Spinal cord (tissue), 10 donors: Measurements from ENCODE around the gene PLA2G4C. TPM values are rescaled to one million over a fixed set of nuclear protein-coding genes. Genes with fewer than 3 reads are reported as not detected.
A peak's percentile ranks its signal among the peaks of the same experiment; 100 is the strongest.

Experiments
- DNase-seq, 6 donors: peaks; one replicate each; pipeline versions ENCODE4 v3.0.0 to v3.0.0-alpha.2; 2013 to 2015; ENCODE audit warnings: low spot score in 6 of 6, low read depth in 4 of 6
- H3K27ac ChIP-seq: one replicate; pipeline ENCODE4 v1.5.1; 2013; ENCODE audit warnings: low read depth, low read length, control low read depth
- H3K27me3 ChIP-seq: one replicate; pipeline ENCODE4 v1.6.1; 2013; ENCODE audit warnings: low read length; ENCODE audit not compliant: control insufficient read depth, insufficient read depth
- H3K36me3 ChIP-seq: one replicate; pipeline ENCODE4 v1.6.1; 2013; ENCODE audit warnings: low read length; ENCODE audit not compliant: control insufficient read depth, insufficient read depth
- H3K4me1 ChIP-seq: one replicate; pipeline ENCODE4 v1.6.1; 2013; ENCODE audit warnings: low read length; ENCODE audit not compliant: control insufficient read depth, insufficient read depth
- H3K4me3 ChIP-seq: one replicate; pipeline ENCODE4 v1.5.1; 2013; ENCODE audit warnings: low read depth, low read length, control low read depth
- H3K9me3 ChIP-seq: one replicate; pipeline ENCODE4 v1.6.1; 2013; ENCODE audit warnings: low read length; ENCODE audit not compliant: control insufficient read depth, insufficient read depth
- WGBS: methylation state at CpG from one replicate; pipeline ENCODE4 v1.1.5; 2013; ENCODE audit warnings: missing lambda C conversion rate; ENCODE audit not compliant: insufficient coverage; 5-methylcytosine and 5-hydroxymethylcytosine counted together
- polyA plus RNA-seq, 2 donors: library from polyadenylated mRNA; unstranded; fragments of 120-200 nt; gene quantifications; one replicate each; pipeline ENCODE4 v1.2.1, GENCODE V29; 2013; ENCODE audit not compliant: insufficient read length in 2 of 2
- total RNA-seq, 2 donors: library from RNA; depleted of rRNA in 1 of 2; stranded (reverse); fragments of 120-200 nt in 1 of 2; fragments of >200 nt in 1 of 2; gene quantifications; one replicate each; pipeline versions ENCODE4 v1.2.3 to v1.2.4, GENCODE V29; 2013 to 2014
- donor health status: healthy.

The PLA2G4C gene
- total and polyA plus RNA-seq, 4 donors: 10.4 to 24.8 (median 14.2) TPM

- Histone ChIP-seq H3K9me3 (no peaks in the 10 kb centered on the region), H3K27me3 (no peaks in the 10 kb centered on the region), H3K27ac (no peak overlapping the region), H3K36me3 (peaks cover 60% of the 10 kb centered on the region), H3K4me3 (no peak overlapping the region), H3K4me1 (peaks cover 7% of the 10 kb centered on the region)
- no peak for DNase-seq
- WGBS: 74% methylated on average over 9 of the region's 12 CpGs
These were observed 7.0 kb upstream of the PLA2G4C start for GRCh38 chr19:48117515-48118130.

DNA sequence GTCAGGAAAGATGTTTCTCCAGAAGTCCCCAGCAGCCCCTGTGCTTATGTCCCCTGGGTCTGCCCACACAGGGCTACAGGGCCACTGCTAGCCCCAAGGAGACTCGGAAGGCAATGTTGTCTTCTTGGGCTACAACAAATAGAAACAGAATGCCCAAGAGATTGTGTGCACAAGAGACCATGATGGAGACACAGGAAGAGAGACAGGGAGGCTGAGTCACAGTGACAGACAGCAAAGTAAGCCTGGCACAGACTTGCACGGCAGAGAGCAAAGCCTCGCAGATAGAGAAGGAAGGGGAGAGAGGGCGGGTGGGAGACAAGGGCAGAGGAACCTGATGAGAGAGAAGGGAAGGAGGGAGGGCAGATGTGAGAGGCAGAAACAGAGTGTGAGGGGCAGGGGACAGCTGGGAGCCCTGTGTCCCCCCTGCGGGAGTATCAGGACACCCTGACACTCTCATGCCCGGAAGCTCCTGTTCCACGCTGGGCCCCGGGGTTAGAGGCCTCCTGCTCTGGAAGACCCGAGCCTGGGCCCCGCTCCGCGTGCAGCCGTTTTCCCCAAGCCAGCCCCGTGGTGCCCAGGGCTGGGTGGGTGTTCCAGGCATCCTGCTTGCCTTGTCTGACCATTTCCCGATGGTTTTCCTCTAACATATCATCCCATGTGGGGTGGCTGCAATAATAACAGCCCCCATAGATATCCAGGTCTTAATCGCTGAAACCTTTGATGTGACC, 2.7 kb upstream of the PLA2G4C start:
- 85% methylated on average over 16 of the region's 16 CpGs for WGBS
- Histone ChIP-seq H3K4me1 (peaks cover 15% of the 10 kb centered on the region), H3K27ac (no peak overlapping the region), H3K9me3 (no peaks in the 10 kb centered on the region), H3K27me3 (no peaks in the 10 kb centered on the region), H3K4me3 (no peak overlapping the region), H3K36me3 (peaks cover 33% of the 10 kb centered on the region)
- no peak for DNase-seq

GRCh38 chr19:48111280-48111679, 663 bp upstream of the PLA2G4C start:
- H3K36me3 ChIP-seq: peaks cover 19% of the 10 kb centered on the region
- no peaks in the 10 kb centered on the region for H3K27me3 ChIP-seq
- 50% methylated on average over 2 of the region's 7 CpGs for WGBS
- H3K4me3 ChIP-seq: no peak overlapping the region
- H3K9me3 ChIP-seq: no peaks in the 10 kb centered on the region
- peak in 1 of 6 donors; percentile 49 for DNase-seq
- H3K4me1 ChIP-seq: peaks cover 20% of the 10 kb centered on the region
- peak overlapping the region; percentile 98 for H3K27ac ChIP-seq

GRCh38 chr19:48108997-48109782, 1.4 kb downstream of the PLA2G4C start:
- peaks cover 4% of the 10 kb centered on the region for H3K36me3 ChIP-seq
- H3K27ac ChIP-seq: no peak overlapping the region
- WGBS: 92% methylated on average over 9 of the region's 15 CpGs
- H3K4me1 ChIP-seq: peaks cover 20% of the 10 kb centered on the region
- no peak overlapping the region for H3K4me3 ChIP-seq
- no peak for DNase-seq
- H3K9me3 ChIP-seq: no peaks in the 10 kb centered on the region
- H3K27me3 ChIP-seq: no peaks in the 10 kb centered on the region

- no peak overlapping the region for H3K27ac ChIP-seq
- 92% methylated on average over 1 of the region's 5 CpGs for WGBS
- no peak for DNase-seq
- H3K4me3 ChIP-seq: no peak overlapping the region
- H3K9me3 ChIP-seq: no peaks in the 10 kb centered on the region
- H3K27me3 ChIP-seq: no peaks in the 10 kb centered on the region
- peaks cover 5% of the 10 kb centered on the region for H3K4me1 ChIP-seq
- H3K36me3 ChIP-seq: peaks cover 3% of the 10 kb centered on the region
These were observed 6.7 kb downstream of the PLA2G4C start for GRCh38 chr19:48103922-48104321.

DNA sequence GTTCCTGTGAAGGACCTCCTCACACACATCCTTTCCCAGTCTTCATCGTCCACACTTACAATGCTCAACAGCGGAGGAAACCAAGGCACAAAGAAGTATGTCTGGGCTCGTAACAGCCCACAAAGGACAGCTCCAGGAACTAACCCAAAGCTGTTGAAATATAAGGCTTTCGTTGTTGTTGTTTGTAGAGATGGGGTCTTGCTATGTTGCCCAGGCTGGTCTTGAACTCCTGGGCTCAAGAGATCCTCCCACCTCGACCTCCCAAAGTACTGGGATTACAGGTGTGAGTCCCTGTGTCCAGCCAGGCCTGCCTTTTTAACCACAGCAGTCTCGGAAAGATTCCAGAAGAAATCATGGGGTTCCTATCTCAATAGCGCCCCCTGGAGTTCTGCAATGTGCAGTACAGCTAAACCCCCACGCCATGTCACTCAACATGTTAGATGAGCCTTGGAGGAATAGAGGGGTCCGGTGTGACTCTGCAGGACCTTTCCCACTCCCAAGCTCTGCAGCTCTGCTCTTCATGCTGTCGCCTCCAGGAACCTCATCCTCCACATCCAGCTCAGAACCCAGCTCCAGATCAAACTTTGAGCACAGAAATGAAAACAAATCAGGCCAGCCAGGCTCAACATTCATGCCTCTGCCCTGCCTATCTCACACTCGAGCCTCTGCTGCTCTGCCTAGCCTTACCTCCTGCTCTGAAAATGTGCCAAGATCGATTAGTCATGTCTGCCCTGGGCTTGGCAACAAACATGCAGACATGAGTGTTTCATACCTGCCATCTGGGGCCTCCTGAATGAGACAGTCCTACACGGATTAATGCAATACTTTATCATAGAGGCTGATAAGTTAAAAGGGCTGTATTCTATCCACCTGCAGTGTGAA, 7.5 kb downstream of the PLA2G4C start:
- Histone ChIP-seq H3K9me3 (no peaks in the 10 kb centered on the region), H3K27me3 (no peaks in the 10 kb centered on the region), H3K4me3 (no peak overlapping the region), H3K27ac (no peak overlapping the region), H3K36me3 (peaks cover 3% of the 10 kb centered on the region), H3K4me1 (peaks cover 5% of the 10 kb centered on the region)
- DNase-seq: no peak
- WGBS: 30% methylated on average over 4 of the region's 13 CpGs

GRCh38 chr19:48095612-48096175, 14.9 kb downstream of the PLA2G4C start:
- 80% methylated on average over 3 of the region's 4 CpGs for WGBS
- H3K36me3 ChIP-seq: peaks cover 12% of the 10 kb centered on the region
- no peak for DNase-seq

DNA sequence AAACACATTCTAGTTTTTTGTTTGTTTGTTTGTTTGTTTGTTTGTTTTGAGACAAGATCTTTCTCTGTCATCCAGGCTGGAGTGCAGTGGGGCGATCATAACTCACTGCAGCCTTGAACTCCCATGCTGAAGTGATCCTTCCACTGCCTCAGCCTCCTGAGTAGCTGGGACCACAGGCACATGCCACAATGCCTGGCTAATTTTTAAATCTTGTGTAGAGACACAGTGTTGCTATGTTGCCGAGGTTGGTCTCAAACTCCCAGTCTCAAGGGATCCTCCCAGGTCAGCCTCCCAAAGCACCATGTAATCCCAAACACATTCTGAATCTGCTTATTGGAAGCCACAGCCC, 15.8 kb downstream of the PLA2G4C start:
- Histone ChIP-seq H3K27me3 (no peaks in the 10 kb centered on the region), H3K36me3 (peaks cover 12% of the 10 kb centered on the region), H3K4me1 (no peaks in the 10 kb centered on the region), H3K9me3 (no peaks in the 10 kb centered on the region), H3K27ac (no peak overlapping the region), H3K4me3 (no peak overlapping the region)
- 60% methylated on average over 1 of the region's 2 CpGs for WGBS
- DNase-seq: no peak

More at GRCh38 chr19:48095612-48096175, 14.9 kb downstream of the PLA2G4C start:
- H3K4me3 ChIP-seq: no peak overlapping the region
- no peaks in the 10 kb centered on the region for H3K27me3 ChIP-seq
- no peak overlapping the region for H3K27ac ChIP-seq
- no peaks in the 10 kb centered on the region for H3K4me1 ChIP-seq
- H3K9me3 ChIP-seq: no peaks in the 10 kb centered on the region
